Loucy (cell line): ENCODE results near the gene KCNH2.

ENCODE experiments used
- H2AFZ ChIP-seq: fragments of 200-600 bp; sonication (generic); 2 replicates; pipeline ENCODE4 v1.6.0; 2016; ENCODE audit warnings: antibody characterized with exemption, mild to moderate bottlenecking, low read length, moderate library complexity
- H3F3A ChIP-seq: fragments of 200-600 bp; 2 replicates; pipeline ENCODE4 v1.6.0; 2016; ENCODE audit warnings: antibody characterized with exemption, low read depth, mild to moderate bottlenecking
- H3K27me3 ChIP-seq: fragments of 200-600 bp; sonication (generic); 2 replicates; pipeline ENCODE4 v1.6.1; 2014; ENCODE audit warnings: low read length, mild to moderate bottlenecking; ENCODE audit not compliant: insufficient read depth, poor library complexity, severe bottlenecking
- H3K36me3 ChIP-seq: fragments of 200-600 bp; sonication (generic); 2 replicates; pipeline ENCODE4 v1.6.1; 2016; ENCODE audit warnings: low read length; ENCODE audit not compliant: insufficient read depth
- H3K4me1 ChIP-seq: fragments of 200-600 bp; sonication (generic); 2 replicates; pipeline ENCODE4 v1.5.1; 2014; ENCODE audit warnings: low read length, mild to moderate bottlenecking; ENCODE audit not compliant: insufficient read depth, poor library complexity, severe bottlenecking
- H3K4me2 ChIP-seq: fragments of 200-600 bp; sonication (generic); 2 replicates; pipeline ENCODE4 v1.6.0; 2014; ENCODE audit warnings: antibody characterized with exemption, low read length, low read depth, mild to moderate bottlenecking; ENCODE audit not compliant: poor library complexity, severe bottlenecking
- H3K4me3 ChIP-seq: fragments of 200-600 bp; sonication (generic); 2 replicates; pipeline ENCODE4 v1.5.1; 2014; ENCODE audit warnings: low read length, mild to moderate bottlenecking, mixed read lengths; ENCODE audit not compliant: poor library complexity, severe bottlenecking
- H3K79me2 ChIP-seq: fragments of 200-600 bp; sonication (generic); 2 replicates; pipeline ENCODE4 v1.6.1; 2014; ENCODE audit warnings: low read length; ENCODE audit not compliant: insufficient read depth
- H3K9ac ChIP-seq: fragments of 200-600 bp; sonication (generic); 2 replicates; pipeline ENCODE4 v1.6.0; 2014; ENCODE audit warnings: mild to moderate bottlenecking, low read depth, low read length, moderate library complexity; ENCODE audit not compliant: poor library complexity, severe bottlenecking
- H3K9me2 ChIP-seq: fragments of 200-600 bp; sonication (generic); replicated peaks from 2 replicates; pipeline ENCODE4 v1.6.1; 2016; ENCODE audit warnings: low read depth, low read length, mixed read lengths
- H3K9me3 ChIP-seq: fragments of 200-600 bp; sonication (generic); 2 replicates; pipeline ENCODE4 v1.6.1; 2014; ENCODE audit warnings: mild to moderate bottlenecking, antibody characterized with exemption, low read length, low read depth; ENCODE audit not compliant: insufficient read depth
- H4K20me1 ChIP-seq: fragments of 200-600 bp; sonication (generic); 2 replicates; pipeline ENCODE4 v1.6.0; 2014; ENCODE audit warnings: antibody characterized with exemption, low read length, mild to moderate bottlenecking; ENCODE audit not compliant: insufficient read depth, poor library complexity, severe bottlenecking
- CTCF ChIP-seq: fragments of 200-600 bp; sonication (generic); conservative IDR thresholded peaks from 2 replicates; pipeline ENCODE4 v1.5.1; 2014; ENCODE audit warnings: mild to moderate bottlenecking, antibody characterized with exemption, low read length
- EZH2phosphoT487 ChIP-seq: fragments of 200-600 bp; IDR thresholded peaks from 2 replicates; pipeline ENCODE4 v1.6.1; 2018; ENCODE audit warnings: antibody characterized with exemption, mild to moderate bottlenecking, moderate library complexity, borderline replicate concordance

The KCNH2 gene

GRCh38 chr7:150994141-150994837 is 16.2 kb upstream of the KCNH2 start:
- peak overlapping the region; percentile 74 for H3K4me2 ChIP-seq
- no peaks in the 10 kb centered on the region for H4K20me1 ChIP-seq
- H3F3A ChIP-seq: no peaks in the 10 kb centered on the region; the same call in 1 of the 2 replicates
- H3K4me3 ChIP-seq: peak overlapping the region; percentile 59
- peak overlapping the region; percentile 65 for H3K9ac ChIP-seq
- no peaks in the 10 kb centered on the region for H3K79me2 ChIP-seq
- no peak for TF ChIP-seq EZH2phosphoT487
- no peak for TF ChIP-seq CTCF
- peaks cover 11% of the 10 kb centered on the region for H3K4me1 ChIP-seq
- no peaks in the 10 kb centered on the region for H3K27me3 ChIP-seq
- H2AFZ ChIP-seq: peak overlapping the region; percentile 34
- no peaks in the 10 kb centered on the region for H3K9me3 ChIP-seq
- no peaks in the 10 kb centered on the region for H3K9me2 ChIP-seq
- no peaks in the 10 kb centered on the region for H3K36me3 ChIP-seq

GRCh38 chr7:150993511-150993910 is 15.4 kb upstream of the KCNH2 start:
- Histone ChIP-seq H3K27me3 (no peaks in the 10 kb centered on the region), H3F3A (no peaks in the 10 kb centered on the region; the same call in 1 of the 2 replicates), H3K4me1 (peaks cover 19% of the 10 kb centered on the region), H3K4me3 (no peak overlapping the region), H3K4me2 (peak overlapping the region; percentile 74), H3K36me3 (no peaks in the 10 kb centered on the region), H4K20me1 (no peaks in the 10 kb centered on the region), H3K9me2 (no peaks in the 10 kb centered on the region), H2AFZ (no peak overlapping the region), H3K79me2 (no peaks in the 10 kb centered on the region), H3K9me3 (no peaks in the 10 kb centered on the region), H3K9ac (no peak overlapping the region)
- no peak for TF ChIP-seq EZH2phosphoT487
- no peak for TF ChIP-seq CTCF

GRCh38 chr7:150992833-150993302 is 14.7 kb upstream of the KCNH2 start:
- no peaks in the 10 kb centered on the region for H3K27me3 ChIP-seq
- H3K9ac ChIP-seq: no peak overlapping the region
- H3K4me1 ChIP-seq: peaks cover 23% of the 10 kb centered on the region
- H3K9me3 ChIP-seq: no peaks in the 10 kb centered on the region
- no peak overlapping the region for H2AFZ ChIP-seq
- no peaks in the 10 kb centered on the region for H3K79me2 ChIP-seq
- no peak for TF ChIP-seq CTCF
- no peak for TF ChIP-seq EZH2phosphoT487
- no peaks in the 10 kb centered on the region; the same call in 1 of the 2 replicates for H3F3A ChIP-seq
- no peaks in the 10 kb centered on the region for H3K36me3 ChIP-seq
- no peak overlapping the region for H3K4me3 ChIP-seq
- no peak overlapping the region for H3K4me2 ChIP-seq
- no peaks in the 10 kb centered on the region for H4K20me1 ChIP-seq
- no peaks in the 10 kb centered on the region for H3K9me2 ChIP-seq
